Activated T-helper 1 cell treated with anti-CD3 and anti-CD28 coated beads, Interleukin-12 subunit alpha, Interleukin-12 subunit beta, Interleukin-2, Interleukin-4 antibody, amounts not matched to agents 30 ng/mL and 10 ng/mL and 1 ng/mL, durations not matched to agents 14 hours and 24 hours and 36 hours (primary cell): ENCODE measurements around the gene TFPI. TPM values are rescaled to one million over a fixed set of nuclear protein-coding genes. Genes with fewer than 3 reads are reported as not detected.

ENCODE experiments used
- DNase-seq: peaks from one replicate; pipeline ENCODE4 v3.0.0; 2021; ENCODE audit warnings: low spot score
- H3K27ac Mint-ChIP-seq: one replicate; pipeline ENCODE4 v1.8.0; 2021; ENCODE audit warnings: mild to moderate bottlenecking, mixed read lengths
- H3K27me3 Mint-ChIP-seq: one replicate; pipeline ENCODE4 v1.8.0; 2022; ENCODE audit warnings: mild to moderate bottlenecking, moderate library complexity, mixed read lengths; ENCODE audit not compliant: insufficient read depth
- H3K36me3 Mint-ChIP-seq: one replicate; pipeline ENCODE4 v1.8.0; 2021; ENCODE audit warnings: low read depth, mixed read lengths
- H3K4me1 Mint-ChIP-seq: one replicate; pipeline ENCODE4 v1.8.0; 2021; ENCODE audit warnings: low read depth, mixed read lengths
- H3K4me3 Mint-ChIP-seq: one replicate; pipeline ENCODE4 v1.8.0; 2021; ENCODE audit warnings: mild to moderate bottlenecking, moderate library complexity, mixed read lengths
- H3K9me3 Mint-ChIP-seq: one replicate; pipeline ENCODE4 v1.8.0; 2021; ENCODE audit warnings: mixed read lengths
- intact Hi-C: fragments of 100-400 bp; cut with micrococcal nuclease; formaldehyde crosslinking; loops from one replicate; pipeline ENCODE4 v1.15.1; 2024
- total RNA-seq: library from RNA; stranded (reverse); gene quantifications from 2 replicates; pipeline ENCODE4 v1.2.3, GENCODE V29; 2022

Gene TFPI
- total RNA-seq, 1 donor from 2014 or later: 0.60 TPM

DNA sequence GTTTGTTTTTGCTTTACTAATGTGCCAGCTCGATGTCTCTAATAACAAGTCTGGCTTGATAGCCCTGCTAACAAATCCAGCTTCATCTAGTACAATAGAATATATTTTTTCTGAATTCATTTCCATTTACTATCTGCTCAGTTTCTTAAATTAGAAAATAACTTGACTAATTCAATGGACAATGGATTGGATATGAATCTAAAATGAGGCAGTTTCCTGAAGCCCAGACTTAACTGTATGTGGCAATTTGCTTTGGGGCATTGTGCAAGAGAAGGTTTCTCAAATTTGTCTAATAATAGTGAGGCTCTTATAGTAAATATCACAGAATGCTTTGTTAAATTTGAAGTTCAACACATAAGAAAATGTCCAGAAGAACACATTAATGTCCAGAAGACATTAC lies 132.0 kb downstream of the TFPI start:
- intact Hi-C loops: no loop called here
- DNase-seq: no peak
- Mint-ChIP-seq H3K9me3 (no peaks in the 10 kb centered on the region), H3K36me3 (no peaks in the 10 kb centered on the region), H3K27ac (no peak overlapping the region), H3K27me3 (peaks cover 3% of the 10 kb centered on the region), H3K4me1 (no peaks in the 10 kb centered on the region), H3K4me3 (no peak overlapping the region)

DNA sequence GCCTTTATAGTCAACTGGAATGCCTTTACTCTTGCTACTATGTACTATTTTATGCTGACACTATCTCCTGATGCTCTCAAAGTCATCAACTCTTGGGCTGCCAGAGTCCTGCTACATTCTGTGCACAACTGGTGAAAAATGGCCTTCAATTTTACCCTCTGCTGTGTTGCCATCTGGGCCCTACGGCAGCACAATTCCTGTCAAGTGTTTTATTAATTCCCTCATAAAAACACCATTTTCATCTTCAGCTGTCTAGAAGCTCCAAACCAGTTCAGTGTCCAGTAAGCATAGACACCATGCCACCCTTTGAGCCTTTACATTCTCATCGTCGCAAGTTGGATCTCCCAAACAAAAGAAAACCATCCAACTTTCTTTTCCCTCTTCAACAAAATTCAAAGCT lies 132.7 kb downstream of the TFPI start:
- intact Hi-C loops: no loop called here
- no peak for DNase-seq
- no peaks in the 10 kb centered on the region for H3K36me3 Mint-ChIP-seq
- H3K9me3 Mint-ChIP-seq: no peaks in the 10 kb centered on the region
- H3K27ac Mint-ChIP-seq: no peak overlapping the region
- H3K4me1 Mint-ChIP-seq: no peaks in the 10 kb centered on the region
- H3K27me3 Mint-ChIP-seq: peaks cover 3% of the 10 kb centered on the region
- no peak overlapping the region for H3K4me3 Mint-ChIP-seq

DNA sequence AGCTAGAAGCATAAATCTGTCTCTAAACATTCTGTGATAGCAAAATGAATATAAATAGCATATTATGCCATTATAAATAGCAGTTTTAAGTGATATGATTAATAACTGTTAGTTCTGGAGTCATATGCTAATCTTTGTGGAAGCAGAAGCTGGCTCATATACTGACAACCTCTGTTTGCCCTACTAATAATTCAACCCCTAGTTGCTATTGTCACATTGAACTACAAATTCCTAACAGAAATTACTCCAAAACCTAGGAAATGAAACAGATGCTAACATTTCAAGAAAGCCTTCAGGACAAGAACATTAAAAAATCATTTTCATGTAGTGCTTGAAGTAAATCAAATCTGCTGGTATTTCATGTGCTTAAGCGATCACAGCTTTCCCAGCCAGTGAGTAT lies 134.4 kb downstream of the TFPI start:
- Mint-ChIP-seq H3K9me3 (no peaks in the 10 kb centered on the region), H3K4me3 (no peak overlapping the region), H3K4me1 (no peaks in the 10 kb centered on the region), H3K27ac (no peak overlapping the region), H3K36me3 (no peaks in the 10 kb centered on the region), H3K27me3 (peaks cover 3% of the 10 kb centered on the region)
- intact Hi-C loops: no loop called here
- DNase-seq: no peak

DNA sequence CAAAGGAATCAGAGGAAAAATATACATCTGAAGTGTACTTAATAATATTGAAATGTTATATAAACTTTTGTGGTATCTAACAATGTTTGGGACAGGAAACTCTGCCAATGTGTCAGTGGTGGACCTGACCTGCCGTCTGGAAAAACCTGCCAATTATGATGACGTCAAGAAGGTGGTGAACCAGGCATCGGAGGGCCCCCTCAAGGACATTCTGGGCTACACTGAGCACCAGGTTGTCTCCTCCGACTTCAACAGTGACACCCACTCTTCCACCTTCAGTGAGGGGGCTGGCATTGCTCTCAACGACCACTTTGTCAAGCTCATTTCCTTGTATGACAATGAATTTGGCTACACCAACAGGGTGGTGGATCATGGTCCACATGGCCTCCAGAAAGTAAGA lies 138.8 kb downstream of the TFPI start:
- intact Hi-C loops: no loop called here

More for the DNA sequence above, 138.8 kb downstream of the TFPI start:
- peaks cover 3% of the 10 kb centered on the region for H3K27me3 Mint-ChIP-seq
- H3K9me3 Mint-ChIP-seq: no peaks in the 10 kb centered on the region
- H3K36me3 Mint-ChIP-seq: no peaks in the 10 kb centered on the region
- no peak for DNase-seq
- H3K4me3 Mint-ChIP-seq: no peak overlapping the region
- H3K4me1 Mint-ChIP-seq: no peaks in the 10 kb centered on the region
- no peak overlapping the region for H3K27ac Mint-ChIP-seq

Other genes with a start within 250 kb of the TFPI start
- gene CALCRL, start 106.2 kb downstream of the TFPI start, total RNA-seq: 0.29 and 0.36 TPM in 2 replicates